K562 (cell line): ENCODE measurements around the gene TTC19. TPM values are rescaled to one million over a fixed set of nuclear protein-coding genes. Genes with fewer than 3 reads are reported as not detected.

Source experiments
- ATAC-seq: fragments of 200-7000 bp; cut with Tn5 transposase; 3 replicates; pipeline ENCODE4 v1.9.1; 2020; ENCODE audit warnings: moderate library complexity
- BruUV-seq: library from RNA; stranded (reverse); fragments of 400-500 nt; replicated peaks from 2 replicates; lab custom pipeline; 2021; lab: Mats Ljungman, UMichigan
- CTCF ChIA-PET: fragments of 300-600 bp; formaldehyde crosslinking; extraction: SDS; loops from one replicate; lab custom pipeline; 2021; ENCODE audit warnings: low intra/inter-chr PET ratio; lab: Yijun Ruan, JAX
- POLR2A ChIA-PET: fragments of 300-600, 350-650 bp; sonication (Branson Sonifier 250); formaldehyde crosslinking; extraction: SDS; loops from one replicate; lab custom pipeline; 2021; ENCODE audit warnings: antibody characterized with exemption, inconsistent platforms; lab: Yijun Ruan, JAX
- DNase-seq, 4 experiments: peaks; one replicate each; pipeline versions ENCODE4 v3.0.0 to v3.0.0-alpha.2; 2011 to 2018; ENCODE audit warnings: low spot score in 3 of 4, mixed read lengths in 3 of 4; ENCODE audit errors: extremely low read depth in 1 of 4
- FAIRE-seq: peaks from 2 replicates; lab custom pipeline; 2011; peaks lifted over from hg19 to GRCh38; lab: Jason Lieb, UNC
- H2AFZ ChIP-seq: 2 replicates; pipeline ENCODE4 v1.6.0; 2011; ENCODE audit warnings: low read depth, low read length, control low read depth, inconsistent platforms
- H3K27ac ChIP-seq: fragments of 200-600 bp; 3 replicates; pipeline ENCODE4 v1.8.0; 2011; ENCODE audit warnings: low read depth, mild to moderate bottlenecking, control low read depth, inconsistent platforms, low read length, moderate library complexity, mixed read lengths; ENCODE audit errors: extremely low read depth
- H3K27me3 ChIP-seq, 2 experiments: fragments of 300-600 bp in 1 of 2; 2 replicates in 1 of 2; 3 replicates in 1 of 2; pipeline versions ENCODE4 v1.6.0 to v1.8.0; 2011; ENCODE audit warnings: inconsistent platforms in 2 of 2, low read length in 2 of 2, mild to moderate bottlenecking in 1 of 2, mixed read lengths in 1 of 2, moderate library complexity in 1 of 2; ENCODE audit not compliant: control insufficient read depth in 2 of 2, insufficient read depth in 2 of 2
- H3K36me3 ChIP-seq: fragments of 300-600 bp; 3 replicates; pipeline ENCODE4 v1.8.0; 2011; ENCODE audit warnings: mild to moderate bottlenecking, low read length, inconsistent platforms; ENCODE audit not compliant: control insufficient read depth, insufficient read depth
- H3K4me1 ChIP-seq, 2 experiments: fragments of 200-600 bp in 1 of 2; replicated peaks in 1 of 2; 2 replicates in 1 of 2; 3 replicates in 1 of 2; pipeline versions ENCODE4 v1.5.1 to v1.8.0; 2011; ENCODE audit warnings: inconsistent platforms in 2 of 2, low read length in 2 of 2, mild to moderate bottlenecking in 1 of 2, mixed read lengths in 1 of 2, moderate library complexity in 1 of 2; ENCODE audit not compliant: control insufficient read depth in 2 of 2, insufficient read depth in 2 of 2
- H3K4me2 ChIP-seq: 2 replicates; pipeline ENCODE4 v1.6.1; 2011; ENCODE audit warnings: low read length, control low read depth, inconsistent platforms, mixed read lengths; ENCODE audit not compliant: insufficient read depth
- H3K4me3 ChIP-seq: fragments of 200-600 bp; sonication (generic), shearing (Covaris generic); 2 replicates; pipeline ENCODE4 v1.5.1; 2016; ENCODE audit warnings: control low read depth, inconsistent platforms
- H3K79me2 ChIP-seq: fragments of 200-600 bp; 3 replicates; pipeline ENCODE4 v1.8.0; 2011; ENCODE audit warnings: low read length, inconsistent platforms; ENCODE audit not compliant: control insufficient read depth, insufficient read depth
- H3K9ac ChIP-seq, 2 experiments: 2 replicates each; pipeline versions ENCODE4 v1.6.0 to v1.6.1; 2011; ENCODE audit warnings: low read depth in 2 of 2, low read length in 2 of 2, control low read depth in 1 of 2, inconsistent platforms in 1 of 2, mild to moderate bottlenecking in 1 of 2, mixed read lengths in 1 of 2; ENCODE audit not compliant: insufficient read depth in 1 of 2
- H3K9me1 ChIP-seq: one replicate; pipeline ENCODE4 v1.6.0; 2011; ENCODE audit warnings: inconsistent platforms, mild to moderate bottlenecking, low read length, moderate library complexity; ENCODE audit not compliant: control insufficient read depth, insufficient read depth
- H3K9me3 ChIP-seq: replicated peaks from 2 replicates; pipeline ENCODE4 v1.5.1; 2011; ENCODE audit warnings: low read depth, low read length, inconsistent platforms; ENCODE audit not compliant: control insufficient read depth, insufficient read depth
- H4K20me1 ChIP-seq: replicated peaks from 2 replicates; pipeline ENCODE4 v1.6.1; 2011; ENCODE audit warnings: low read length, inconsistent platforms, mixed read lengths; ENCODE audit not compliant: control insufficient read depth, insufficient read depth
- BRD9 ChIP-seq: fragments of 450-650 bp; IDR thresholded peaks from 2 replicates; pipeline ENCODE4 v1.6.1; 2018; ENCODE audit warnings: low read depth; ENCODE audit not compliant: partially characterized antibody
- CHD1 ChIP-seq: fragments of 200-600 bp; sonication (generic); IDR thresholded peaks from one replicate; pipeline ENCODE4 v1.6.1; 2012; ENCODE audit warnings: mild to moderate bottlenecking, moderate library complexity, low read length, inconsistent platforms
- ETV5 ChIP-seq: sonication (generic); formaldehyde crosslinking; IDR thresholded peaks from 2 replicates; pipeline ENCODE4 v1.4.0; 2020; ENCODE audit warnings: low read depth, mild to moderate bottlenecking, missing genetic modification reagents
- FIP1L1 ChIP-seq: fragments of 200-400 bp; formaldehyde crosslinking; IDR thresholded peaks from 2 replicates; pipeline ENCODE4 v1.6.1; 2018; ENCODE audit warnings: mild to moderate bottlenecking, low read depth, low read length; ENCODE audit not compliant: poor library complexity, severe bottlenecking
- FOSL1 ChIP-seq: fragments of 200-800 bp; sonication (Bioruptor generic); conservative IDR thresholded peaks from 2 replicates; pipeline ENCODE4 v1.6.1; 2016; ENCODE audit warnings: missing genetic modification characterization, missing compliant biosample characterization
- HOMEZ ChIP-seq: fragments of 250-450 bp; sonication (Bioruptor Pico); IDR thresholded peaks from 2 replicates; pipeline ENCODE4 v1.4.0; 2020; ENCODE audit warnings: mild to moderate bottlenecking, moderate library complexity
- MAFK ChIP-seq: IDR thresholded peaks from 2 replicates; pipeline ENCODE4 v1.6.1; 2011; ENCODE audit warnings: low read length, improper control_type of control experiment
- NFIC ChIP-seq: fragments of 450-650 bp; IDR thresholded peaks from 2 replicates; pipeline ENCODE4 v1.6.1; 2017; ENCODE audit warnings: mild to moderate bottlenecking, inconsistent platforms
- PHB2 ChIP-seq: fragments of 450-650 bp; IDR thresholded peaks from 2 replicates; pipeline ENCODE4 v1.6.1; 2017; ENCODE audit warnings: low read depth
- RBBP5 ChIP-seq: fragments of 200-600 bp; sonication (generic); IDR thresholded peaks from 2 replicates; pipeline ENCODE4 v1.6.1; 2012; ENCODE audit warnings: borderline replicate concordance, mild to moderate bottlenecking, low read length, control low read depth, inconsistent platforms; ENCODE audit not compliant: insufficient read depth, poor library complexity, severe bottlenecking
- RBFOX2 ChIP-seq: fragments of 200-400 bp; formaldehyde crosslinking; IDR thresholded peaks from 2 replicates; pipeline ENCODE4 v1.6.1; 2017; ENCODE audit warnings: low read depth, mild to moderate bottlenecking, low read length, moderate library complexity
- ZBTB7A ChIP-seq: IDR thresholded peaks from 2 replicates; pipeline ENCODE4 v1.6.1; 2011; ENCODE audit warnings: low read depth, mild to moderate bottlenecking, low read length, moderate library complexity, borderline replicate concordance; ENCODE audit not compliant: control insufficient read depth
- WGBS: fragments of 100-300 bp; shearing (Covaris generic); methylation state at CpG from one replicate; pipeline ENCODE4 v1.1.6; 2016; ENCODE audit warnings: low coverage, mixed read lengths; ENCODE audit not compliant: insufficient coverage; ENCODE audit errors: missing lambda C conversion rate; 5-methylcytosine and 5-hydroxymethylcytosine counted together
- in situ Hi-C: fragments of 300-500 bp; cut with MboI; formaldehyde crosslinking; loops from 4 replicates; pipeline ENCODE4 v1.15.0; 2018; ENCODE audit warnings: inconsistent platforms, mixed read lengths
- intact Hi-C: fragments of 100-400 bp; cut with micrococcal nuclease; formaldehyde crosslinking; loops from 2 replicates; pipeline ENCODE4 v1.14.2; 2022
- polyA plus RNA-seq, 8 experiments: library from polyadenylated mRNA; depleted of rRNA in 4 of 8; stranded (reverse) in 5 of 8; unstranded in 3 of 8; fragments of >200 nt; fragmentation: Nextera tagmentation in 2 of 8; fragmentation: Illumina TruSeq in 1 of 8; extraction: Ambion mirVana in 2 of 8; extraction: Trizol in 1 of 8; gene quantifications; 2 replicates each; pipeline versions ENCODE4 v1.2.1 to v1.2.3, GENCODE V29; 2011 to 2014; ENCODE audit warnings: inconsistent platforms in 1 of 8, missing spikeins in 1 of 8
- total RNA-seq, 7 experiments: library from RNA; depleted of rRNA in 6 of 7; stranded (reverse); fragments of >200 nt in 6 of 7; fragmentation: Illumina TruSeq in 2 of 7; extraction: Trizol in 2 of 7; gene quantifications; 2 replicates each; pipeline versions ENCODE4 v1.2.1 to v1.2.3, GENCODE V29; 2011 to 2021; ENCODE audit warnings: low replicate concordance in 1 of 7

The TTC19 gene
- total and polyA plus RNA-seq, 9 of the 15 experiments (the other 6 are each of a cell fraction or from before 2014, with no cell fraction given): 8.1 to 60.8 (median 25.3) TPM

DNA sequence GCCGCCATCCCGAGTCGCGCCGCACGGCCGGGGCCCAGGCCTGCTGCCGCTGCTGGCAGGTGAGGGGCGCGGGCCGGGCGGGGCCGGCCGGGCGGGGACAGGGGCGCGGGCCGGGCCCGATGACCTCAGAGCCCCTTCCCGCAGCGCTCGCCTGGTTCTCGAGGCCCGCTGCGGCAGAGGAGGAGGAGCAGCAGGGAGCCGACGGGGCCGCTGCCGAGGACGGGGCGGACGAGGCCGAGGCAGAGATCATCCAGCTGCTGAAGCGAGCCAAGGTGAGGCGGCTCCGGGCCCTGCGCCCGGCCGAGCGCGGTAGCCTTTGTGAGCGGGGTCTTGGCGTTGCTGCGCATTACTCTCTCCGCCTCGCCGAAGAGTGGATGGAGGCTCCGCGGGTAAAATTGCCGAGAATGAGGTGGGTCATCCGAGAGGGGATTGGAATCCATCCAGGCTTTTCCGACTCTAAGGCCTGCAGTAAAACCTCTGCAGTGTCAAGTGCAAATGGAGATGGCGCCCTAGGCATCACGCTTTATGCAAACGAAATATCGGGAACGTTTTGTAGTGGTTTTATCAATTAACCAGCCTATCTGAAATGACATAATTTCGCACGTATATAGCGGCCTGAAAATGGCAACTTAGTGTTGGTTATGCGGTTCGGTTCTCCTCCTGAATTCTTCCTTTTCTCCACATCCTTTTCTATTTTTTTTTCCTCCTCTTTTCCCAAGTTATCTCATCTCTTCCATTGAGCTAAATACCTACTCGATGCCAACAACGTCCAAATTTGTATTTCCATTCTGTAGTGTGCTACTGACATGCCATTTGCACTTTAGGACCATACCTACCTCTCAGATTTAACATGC, 577 bp downstream of the TTC19 start:
- H3K9me1 ChIP-seq: no peaks in the 10 kb centered on the region
- peak in 1 of 4 experiments; percentile 45 for DNase-seq
- POLR2A ChIA-PET: interaction anchor here (0.6 to 2.1 kb wide), 6 partner anchors 9 to 55 kb away, joined by 3 to 14 read pairs (median 4); partner anchors contain the start of gene ADORA2B
- H3K27ac ChIP-seq: peak overlapping the region; percentile 85
- peaks cover 10% of the 10 kb centered on the region for H3K9me3 ChIP-seq
- WGBS: 0% methylated on average over 14 of the region's 64 CpGs
- peaks cover 45% of the 10 kb centered on the region for H3K36me3 ChIP-seq
- H3K4me3 ChIP-seq: peak overlapping the region; percentile 84
- H3K4me1 ChIP-seq: peaks cover 8 to 15% of the 10 kb centered on the region in 2 experiments; a peak in 2 of 5 replicates
- intact Hi-C loops (loop anchor here (10.0 kb wide), 1 partner anchor 215 kb away; the partner anchor contains the start of genes NCOR1 and PIGL), in situ Hi-C loops (loop anchor here (10.0 kb wide), 1 partner anchor 55 kb away; the partner anchor contains the start of gene ADORA2B)
- H3K4me2 ChIP-seq: peak overlapping the region; percentile 79
- FAIRE-seq: peak; percentile 32
- peaks cover 31% of the 10 kb centered on the region for H3K79me2 ChIP-seq
- peak; percentile 68 for ATAC-seq
- H2AFZ ChIP-seq: peak overlapping the region; percentile 91
- CTCF ChIA-PET: interaction anchor here (0.7 to 2.1 kb wide), 2 partner anchors 55 to 172 kb away, joined by 3 to 12 read pairs; partner anchors contain the start of gene ADORA2B
- BruUV-seq: no TSS peak
- no peaks in the 10 kb centered on the region for H3K27me3 ChIP-seq
- no peaks in the 10 kb centered on the region for H4K20me1 ChIP-seq
- peak overlapping the region; percentile 76 to 97 for H3K9ac ChIP-seq
- TF ChIP-seq RBFOX2 (peak; percentile 56; the same call in 1 of the 2 replicates), FOSL1 (tag) (0 out of 2 replicates have a peak, but pooled peaks have one; percentile 23), BRD9 (no peak), RBBP5 (peak; percentile 72), ETV5 (no peak), PHB2 (no peak), CHD1 (peak; percentile 18), MAFK (no peak), NFIC (peak; percentile 11; the same call in 1 of the 2 replicates), HOMEZ (no peak), ZBTB7A (peak; percentile 28; the same call in 1 of the 2 replicates), FIP1L1 (peak; percentile 14)
